Astrocyte (in vitro differentiated cells and primary cell): ENCODE data around the gene NEURL1.

Experiments
- CTCF ChIP-seq: IDR thresholded peaks from 2 replicates; pipeline ENCODE4 v1.5.1; 2011; ENCODE audit warnings: low read depth, mild to moderate bottlenecking, inconsistent platforms, low read length, moderate library complexity; ENCODE audit not compliant: insufficient read depth
- EZH2 ChIP-seq: IDR thresholded peaks from 2 replicates; pipeline ENCODE4 v1.6.1; 2012; ENCODE audit warnings: mild to moderate bottlenecking, low read length, inconsistent platforms; ENCODE audit not compliant: insufficient read depth

DNA sequence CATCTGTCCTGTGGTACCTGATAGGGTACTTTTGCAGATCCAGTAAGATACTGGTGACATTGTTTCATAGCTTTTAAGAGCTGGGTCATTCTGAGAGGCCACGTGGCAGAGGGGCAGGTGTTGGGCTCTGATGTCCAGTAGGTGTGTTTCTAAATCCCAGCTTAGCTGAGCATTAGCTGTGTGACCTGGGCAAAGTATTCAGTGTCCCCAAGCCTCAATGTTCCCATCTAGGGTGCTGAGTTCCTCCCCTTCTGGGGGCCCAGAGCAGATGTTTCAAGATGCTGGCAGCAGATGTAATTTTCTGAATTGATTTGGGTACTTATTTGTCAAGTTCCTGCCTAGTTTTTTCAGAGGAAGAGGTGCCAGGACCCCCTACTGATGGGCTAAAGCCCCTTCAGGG lies 52.9 kb downstream of the NEURL1 start:
- no peak for TF ChIP-seq CTCF
- TF ChIP-seq EZH2: no peak
